Measurements from ENCODE around the gene NXPH2.
"Not testable (repeated sequence)": the region's sequence is repeated elsewhere in the genome, so short reads cannot be mapped to it uniquely, and the experiment has no call there.

The NXPH2 gene

GRCh38 chr2:138760676-138761075 lies 19.5 kb downstream of the NXPH2 start:
- H3K27me3 ChIP-seq (ENCODE audit: insufficient read depth, insufficient read length), result no peaks in the 10 kb centered on the region
- no peaks in the 10 kb centered on the region for H3K9me3 ChIP-seq (ENCODE audit: insufficient read depth, low read length)
- no peak overlapping the region for H3K9ac ChIP-seq (ENCODE audit: insufficient read length, low read depth)
- H3K4me1 ChIP-seq (ENCODE audit: insufficient read depth, insufficient read length), result no peaks in the 10 kb centered on the region
- TF ChIP-seq ZNF274 (IDR thresholded peaks at IDR 0.05; ENCODE audit: low read depth, low read length) (no peak), SUZ12 (IDR thresholded peaks at IDR 0.05; ENCODE audit: extremely low read depth, insufficient read depth, insufficient read length) (no peak), YY1 (IDR thresholded peaks at IDR 0.05; ENCODE audit: insufficient read depth, insufficient read length) (no peak)
- no peak overlapping the region for H3K4me3 ChIP-seq (ENCODE audit: insufficient read length, low read depth)
- H3K36me3 ChIP-seq (ENCODE audit: insufficient read depth, insufficient read length, low read length), result no peaks in the 10 kb centered on the region
- DNase-seq (ENCODE audit: low read depth, low spot score), result no peak

GRCh38 chr2:138757384-138757783 lies 22.8 kb downstream of the NXPH2 start:
- Histone ChIP-seq H3K4me3 (ENCODE audit: insufficient read length, low read depth) (no peak overlapping the region), H3K27me3 (ENCODE audit: insufficient read depth, insufficient read length) (no peaks in the 10 kb centered on the region), H3K4me1 (ENCODE audit: insufficient read depth, insufficient read length) (no peaks in the 10 kb centered on the region), H3K9ac (ENCODE audit: insufficient read length, low read depth) (no peak overlapping the region), H3K9me3 (ENCODE audit: insufficient read depth, low read length) (no peaks in the 10 kb centered on the region), H3K36me3 (ENCODE audit: insufficient read depth, insufficient read length, low read length) (no peaks in the 10 kb centered on the region)
- DNase-seq (ENCODE audit: low read depth, low spot score), result no peak
- no peak for TF ChIP-seq YY1 (IDR thresholded peaks at IDR 0.05; ENCODE audit: insufficient read depth, insufficient read length)
- TF ChIP-seq ZNF274 (IDR thresholded peaks at IDR 0.05; ENCODE audit: low read depth, low read length), result no peak
- TF ChIP-seq SUZ12 (IDR thresholded peaks at IDR 0.05; ENCODE audit: extremely low read depth, insufficient read depth, insufficient read length), result no peak

DNA sequence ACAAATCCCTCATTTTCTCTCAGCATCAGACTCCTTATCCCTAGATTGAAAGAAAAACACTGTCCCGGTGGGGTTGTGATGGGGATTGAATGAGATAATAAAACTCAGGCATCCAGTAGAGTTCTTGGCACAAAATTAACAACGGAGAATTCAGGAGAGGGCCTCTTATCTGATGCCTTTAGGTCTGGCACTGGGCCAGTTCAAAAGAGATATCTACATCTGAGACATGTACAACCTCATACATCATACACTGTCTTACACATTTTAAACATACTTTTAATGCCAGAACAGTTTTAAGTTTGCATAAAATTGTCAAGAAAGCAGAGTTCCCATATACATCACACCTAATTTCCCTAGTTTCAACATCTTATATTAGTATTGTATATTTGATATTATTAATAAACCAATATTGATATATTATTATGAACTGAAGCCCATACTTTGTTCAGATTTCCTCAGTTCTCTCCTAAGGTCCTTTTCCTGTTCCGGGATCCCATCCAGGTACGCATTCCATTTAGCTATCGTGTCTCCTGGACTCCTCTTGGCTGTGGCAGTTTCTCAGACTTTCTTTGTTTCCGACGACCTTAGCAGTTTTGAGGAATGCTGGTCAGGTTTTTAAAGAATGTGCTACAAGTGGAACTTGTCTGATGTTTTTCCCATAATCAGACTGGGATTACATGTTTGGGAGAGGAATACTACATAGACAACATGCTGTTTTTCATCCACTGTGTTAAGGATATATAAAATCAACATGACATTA lies 27.8 kb downstream of the NXPH2 start:
- Histone ChIP-seq H3K4me3 (ENCODE audit: insufficient read length, low read depth) (no peak overlapping the region), H3K9me3 (ENCODE audit: insufficient read depth, low read length) (no peaks in the 10 kb centered on the region), H3K4me1 (ENCODE audit: insufficient read depth, insufficient read length) (no peaks in the 10 kb centered on the region), H3K27me3 (ENCODE audit: insufficient read depth, insufficient read length) (no peaks in the 10 kb centered on the region), H3K9ac (ENCODE audit: insufficient read length, low read depth) (no peak overlapping the region), H3K36me3 (ENCODE audit: insufficient read depth, insufficient read length, low read length) (no peaks in the 10 kb centered on the region)
- DNase-seq (ENCODE audit: low read depth, low spot score), result no peak
- TF ChIP-seq YY1 (IDR thresholded peaks at IDR 0.05; ENCODE audit: insufficient read depth, insufficient read length) (no peak), SUZ12 (IDR thresholded peaks at IDR 0.05; ENCODE audit: extremely low read depth, insufficient read depth, insufficient read length) (no peak), ZNF274 (IDR thresholded peaks at IDR 0.05; ENCODE audit: low read depth, low read length) (no peak)

- H3K9me3 ChIP-seq (ENCODE audit: insufficient read depth, low read length), result no peaks in the 10 kb centered on the region
- TF ChIP-seq ZNF274 (IDR thresholded peaks at IDR 0.05; ENCODE audit: low read depth, low read length) (no peak), SUZ12 (IDR thresholded peaks at IDR 0.05; ENCODE audit: extremely low read depth, insufficient read depth, insufficient read length) (no peak), YY1 (IDR thresholded peaks at IDR 0.05; ENCODE audit: insufficient read depth, insufficient read length) (no peak)
- H3K9ac ChIP-seq (ENCODE audit: insufficient read length, low read depth), result no peak overlapping the region
- H3K36me3 ChIP-seq (ENCODE audit: insufficient read depth, insufficient read length, low read length), result no peaks in the 10 kb centered on the region
- no peaks in the 10 kb centered on the region for H3K27me3 ChIP-seq (ENCODE audit: insufficient read depth, insufficient read length)
- no peak for DNase-seq (ENCODE audit: low read depth, low spot score)
- no peak overlapping the region for H3K4me3 ChIP-seq (ENCODE audit: insufficient read length, low read depth)
- H3K4me1 ChIP-seq (ENCODE audit: insufficient read depth, insufficient read length), result no peaks in the 10 kb centered on the region
Observed at GRCh38 chr2:138744713-138745112, 35.5 kb downstream of the NXPH2 start.

DNA sequence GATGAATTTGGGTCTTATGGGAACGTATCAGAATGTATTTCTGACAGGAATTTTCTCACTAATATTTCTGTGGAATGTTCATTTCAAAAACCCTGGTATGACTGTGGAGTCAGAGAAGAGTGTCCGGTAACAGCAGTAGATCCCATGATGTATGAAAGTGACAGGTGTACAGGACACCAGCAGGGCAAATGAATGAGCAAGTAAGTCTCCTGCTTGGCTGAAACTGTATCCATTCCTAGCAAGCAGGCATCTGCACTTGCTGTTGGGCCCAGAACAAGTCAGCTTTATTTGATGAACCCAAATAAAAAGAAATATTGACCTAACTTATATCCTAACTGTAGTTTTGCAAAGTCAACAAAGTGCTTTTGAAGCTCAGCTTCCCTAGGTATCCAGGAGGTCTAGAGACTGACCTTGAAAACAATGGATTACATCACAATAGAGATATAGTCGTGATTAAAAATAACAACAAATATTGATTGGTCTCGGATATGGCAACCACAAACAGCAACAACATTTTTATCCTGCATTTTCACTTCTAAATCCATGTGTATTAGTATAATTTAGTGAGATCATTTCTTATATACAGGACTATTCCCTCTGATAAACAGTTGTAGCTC lies 37.6 kb downstream of the NXPH2 start:
- Histone ChIP-seq H3K4me1 (ENCODE audit: insufficient read depth, insufficient read length) (no peaks in the 10 kb centered on the region), H3K4me3 (ENCODE audit: insufficient read length, low read depth) (no peak overlapping the region), H3K9ac (ENCODE audit: insufficient read length, low read depth) (no peak overlapping the region), H3K9me3 (ENCODE audit: insufficient read depth, low read length) (peaks cover 1% of the 10 kb centered on the region; the same call in 1 of the 2 replicates), H3K36me3 (ENCODE audit: insufficient read depth, insufficient read length, low read length) (no peaks in the 10 kb centered on the region), H3K27me3 (ENCODE audit: insufficient read depth, insufficient read length) (no peaks in the 10 kb centered on the region)
- TF ChIP-seq ZNF274 (IDR thresholded peaks at IDR 0.05; ENCODE audit: low read depth, low read length) (no peak), SUZ12 (IDR thresholded peaks at IDR 0.05; ENCODE audit: extremely low read depth, insufficient read depth, insufficient read length) (no peak), YY1 (IDR thresholded peaks at IDR 0.05; ENCODE audit: insufficient read depth, insufficient read length) (no peak)
- no peak for DNase-seq (ENCODE audit: low read depth, low spot score)

GRCh38 chr2:138741851-138742250 lies 38.3 kb downstream of the NXPH2 start:
- Histone ChIP-seq H3K9ac (ENCODE audit: insufficient read length, low read depth) (no peak overlapping the region), H3K4me3 (ENCODE audit: insufficient read length, low read depth) (no peak overlapping the region), H3K27me3 (ENCODE audit: insufficient read depth, insufficient read length) (no peaks in the 10 kb centered on the region), H3K36me3 (ENCODE audit: insufficient read depth, insufficient read length, low read length) (no peaks in the 10 kb centered on the region), H3K4me1 (ENCODE audit: insufficient read depth, insufficient read length) (no peaks in the 10 kb centered on the region), H3K9me3 (ENCODE audit: insufficient read depth, low read length) (peaks cover 8% of the 10 kb centered on the region; the same call in 1 of the 2 replicates)
- no peak for DNase-seq (ENCODE audit: low read depth, low spot score)
- no peak for TF ChIP-seq YY1 (IDR thresholded peaks at IDR 0.05; ENCODE audit: insufficient read depth, insufficient read length)
- no peak for TF ChIP-seq SUZ12 (IDR thresholded peaks at IDR 0.05; ENCODE audit: extremely low read depth, insufficient read depth, insufficient read length)
- no peak for TF ChIP-seq ZNF274 (IDR thresholded peaks at IDR 0.05; ENCODE audit: low read depth, low read length)

DNA sequence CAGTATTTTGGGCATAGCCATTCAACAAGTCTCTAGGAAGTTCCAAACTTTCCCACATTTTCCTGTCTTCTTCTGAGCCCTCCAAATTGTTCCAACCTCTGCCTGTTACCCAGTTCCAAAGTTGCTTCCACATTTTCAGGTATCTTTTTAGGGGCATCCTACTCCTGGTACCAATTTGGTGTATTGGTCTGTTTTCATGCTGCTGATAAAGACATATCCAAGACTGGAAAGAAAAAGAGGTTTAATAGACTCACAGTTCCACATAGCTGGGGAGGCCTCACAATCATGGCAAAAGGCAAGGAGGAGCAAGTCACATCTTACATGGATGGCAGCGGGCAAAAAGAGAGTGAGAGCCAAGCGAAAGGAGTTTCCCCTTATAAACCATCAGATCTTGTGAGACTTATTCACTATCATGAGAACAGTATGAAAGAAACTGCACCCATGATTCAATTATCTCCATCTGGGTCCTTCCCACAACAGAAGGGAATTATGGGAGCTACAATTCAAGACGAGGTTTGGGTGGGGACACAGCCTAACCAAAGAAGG lies 43.1 kb downstream of the NXPH2 start:
- not testable (repeated sequence) for H3K27me3 ChIP-seq (ENCODE audit: insufficient read depth, insufficient read length); H3K36me3 ChIP-seq (ENCODE audit: insufficient read depth, insufficient read length, low read length); H3K9ac ChIP-seq (ENCODE audit: insufficient read length, low read depth); H3K4me3 ChIP-seq (ENCODE audit: insufficient read length, low read depth); H3K4me1 ChIP-seq (ENCODE audit: insufficient read depth, insufficient read length); DNase-seq (ENCODE audit: low read depth, low spot score)
- H3K9me3 ChIP-seq (ENCODE audit: insufficient read depth, low read length), result peaks cover 30% of the 10 kb centered on the region

All from NT2/D1 (cell line).